ENCODE data around the gene IGF1.

IGF1 gene

DNA sequence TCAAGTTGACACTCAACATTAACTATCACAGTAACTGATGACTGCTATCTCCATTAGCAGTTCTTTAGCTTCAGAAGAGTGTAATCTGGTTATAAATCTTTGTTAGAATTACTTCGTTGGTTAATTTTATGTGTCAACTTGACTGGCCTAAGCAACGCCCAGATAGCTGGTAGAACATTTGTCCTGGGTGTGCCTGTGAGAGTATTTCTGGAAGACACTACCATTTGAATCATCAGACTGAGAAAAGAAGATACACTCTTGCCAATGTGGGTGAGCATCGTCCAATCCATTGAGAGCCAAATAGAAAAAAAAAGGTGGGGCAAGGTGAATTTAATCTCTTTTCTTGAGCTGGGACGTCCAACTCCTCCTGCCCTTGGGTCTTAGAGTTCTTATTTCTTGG lies 129.0 kb downstream of the IGF1 start:
- H3K27me3 ChIP-seq (replicated peaks; ENCODE audit: insufficient read depth, low read length) = no peaks in the 10 kb centered on the region
- H3K9me3 ChIP-seq (replicated peaks; ENCODE audit: insufficient read depth, low read length) = no peaks in the 10 kb centered on the region
- no peak overlapping the region for H3K4me2 ChIP-seq (ENCODE audit: low read depth, low read length)
- no peak overlapping the region for H3K9ac ChIP-seq (ENCODE audit: low read length)
- H3K4me3 ChIP-seq (ENCODE audit: low read length) = no peak overlapping the region
- no peaks in the 10 kb centered on the region for H3K36me3 ChIP-seq (replicated peaks; ENCODE audit: insufficient read depth, low read length)
- H3K27ac ChIP-seq (ENCODE audit: low read length) = no peak overlapping the region
- H3K4me1 ChIP-seq (ENCODE audit: low read length) = no peaks in the 10 kb centered on the region
- no peak for DNase-seq
- no peaks in the 10 kb centered on the region for H4K20me1 ChIP-seq (ENCODE audit: insufficient read depth, low read length)
- no peaks in the 10 kb centered on the region for H3F3A ChIP-seq (ENCODE audit: insufficient read depth, low read length)
- no peaks in the 10 kb centered on the region for H3K9me2 ChIP-seq (replicated peaks; ENCODE audit: insufficient read depth, low read length)
- H3K79me2 ChIP-seq (ENCODE audit: low read length) = no peaks in the 10 kb centered on the region
- TF ChIP-seq, protein P1, sequence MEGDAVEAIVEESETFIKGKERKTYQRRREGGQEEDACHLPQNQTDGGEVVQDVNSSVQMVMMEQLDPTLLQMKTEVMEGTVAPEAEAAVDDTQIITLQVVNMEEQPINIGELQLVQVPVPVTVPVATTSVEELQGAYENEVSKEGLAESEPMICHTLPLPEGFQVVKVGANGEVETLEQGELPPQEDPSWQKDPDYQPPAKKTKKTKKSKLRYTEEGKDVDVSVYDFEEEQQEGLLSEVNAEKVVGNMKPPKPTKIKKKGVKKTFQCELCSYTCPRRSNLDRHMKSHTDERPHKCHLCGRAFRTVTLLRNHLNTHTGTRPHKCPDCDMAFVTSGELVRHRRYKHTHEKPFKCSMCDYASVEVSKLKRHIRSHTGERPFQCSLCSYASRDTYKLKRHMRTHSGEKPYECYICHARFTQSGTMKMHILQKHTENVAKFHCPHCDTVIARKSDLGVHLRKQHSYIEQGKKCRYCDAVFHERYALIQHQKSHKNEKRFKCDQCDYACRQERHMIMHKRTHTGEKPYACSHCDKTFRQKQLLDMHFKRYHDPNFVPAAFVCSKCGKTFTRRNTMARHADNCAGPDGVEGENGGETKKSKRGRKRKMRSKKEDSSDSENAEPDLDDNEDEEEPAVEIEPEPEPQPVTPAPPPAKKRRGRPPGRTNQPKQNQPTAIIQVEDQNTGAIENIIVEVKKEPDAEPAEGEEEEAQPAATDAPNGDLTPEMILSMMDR (IDR thresholded peaks at IDR 0.05; ENCODE audit: low read length) = no peak
- TF ChIP-seq EZH2phosphoT487 (IDR thresholded peaks at IDR 0.05; ENCODE audit: low read length) (no peak), EZH2 (optimal IDR thresholded peaks at IDR 0.05; ENCODE audit: low read depth, low read length) (no peak)
- H2AFZ ChIP-seq (ENCODE audit: low read length) = no peak overlapping the region

DNA sequence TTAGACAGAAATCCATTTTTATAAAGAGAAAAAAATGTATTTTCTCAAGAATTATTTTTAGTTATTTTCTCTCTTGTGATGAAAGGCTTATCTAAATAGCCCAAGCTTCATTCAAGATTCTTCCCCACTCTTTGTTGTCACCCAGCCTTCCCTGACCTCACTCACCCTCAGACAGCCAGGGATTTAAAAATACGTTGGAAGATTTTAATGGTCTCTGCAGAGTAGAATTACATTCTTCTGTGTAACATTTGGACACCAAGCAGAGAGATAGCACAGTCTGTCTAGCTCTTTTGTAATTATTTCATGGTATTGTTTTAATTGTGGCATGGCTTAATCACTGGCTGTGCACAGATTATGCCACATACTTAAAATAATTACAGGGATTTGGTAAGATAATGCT lies 130.3 kb downstream of the IGF1 start:
- no peaks in the 10 kb centered on the region for H3K27me3 ChIP-seq (replicated peaks; ENCODE audit: insufficient read depth, low read length)
- H3K4me3 ChIP-seq (ENCODE audit: low read length) = no peak overlapping the region
- no peaks in the 10 kb centered on the region for H4K20me1 ChIP-seq (ENCODE audit: insufficient read depth, low read length)
- H3F3A ChIP-seq (ENCODE audit: insufficient read depth, low read length) = no peaks in the 10 kb centered on the region
- H3K4me1 ChIP-seq (ENCODE audit: low read length) = no peaks in the 10 kb centered on the region
- H3K27ac ChIP-seq (ENCODE audit: low read length) = no peak overlapping the region
- H3K79me2 ChIP-seq (ENCODE audit: low read length) = no peaks in the 10 kb centered on the region
- H3K36me3 ChIP-seq (replicated peaks; ENCODE audit: insufficient read depth, low read length) = no peaks in the 10 kb centered on the region
- TF ChIP-seq EZH2phosphoT487 (IDR thresholded peaks at IDR 0.05; ENCODE audit: low read length) (no peak), EZH2 (optimal IDR thresholded peaks at IDR 0.05; ENCODE audit: low read depth, low read length) (no peak)
- TF ChIP-seq, protein P1 (IDR thresholded peaks at IDR 0.05; ENCODE audit: low read length) = no peak
- H3K4me2 ChIP-seq (ENCODE audit: low read depth, low read length) = no peak overlapping the region
- no peak for DNase-seq
- no peak overlapping the region for H2AFZ ChIP-seq (ENCODE audit: low read length)
- no peaks in the 10 kb centered on the region for H3K9me2 ChIP-seq (replicated peaks; ENCODE audit: insufficient read depth, low read length)
- no peak overlapping the region for H3K9ac ChIP-seq (ENCODE audit: low read length)
- H3K9me3 ChIP-seq (replicated peaks; ENCODE audit: insufficient read depth, low read length) = no peaks in the 10 kb centered on the region

DNA sequence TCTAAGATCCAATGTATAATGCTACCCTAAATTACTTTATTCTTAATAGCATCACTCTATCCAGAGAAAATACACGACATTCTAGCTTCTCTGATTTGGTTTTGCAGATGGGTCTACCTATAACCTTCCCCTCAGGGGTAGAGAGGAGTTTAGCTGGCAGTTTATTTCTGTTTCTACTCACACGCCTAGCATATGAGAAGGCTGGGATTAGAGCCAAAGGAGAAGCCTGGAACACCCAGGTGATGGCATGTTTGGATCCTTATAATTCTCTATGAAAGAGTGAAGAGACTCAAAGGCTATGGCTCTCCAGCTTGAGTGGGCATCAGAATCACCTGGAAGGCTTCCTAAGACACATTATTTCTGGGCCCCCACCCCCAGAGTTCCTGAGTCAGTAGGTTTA lies 131.3 kb downstream of the IGF1 start:
- Histone ChIP-seq H2AFZ (ENCODE audit: low read length) (no peak overlapping the region), H3K27me3 (replicated peaks; ENCODE audit: insufficient read depth, low read length) (no peaks in the 10 kb centered on the region), H3K27ac (ENCODE audit: low read length) (no peak overlapping the region), H3K9ac (ENCODE audit: low read length) (no peak overlapping the region), H3K9me3 (replicated peaks; ENCODE audit: insufficient read depth, low read length) (no peaks in the 10 kb centered on the region), H3K4me3 (ENCODE audit: low read length) (no peak overlapping the region), H3K36me3 (replicated peaks; ENCODE audit: insufficient read depth, low read length) (no peaks in the 10 kb centered on the region), H3K9me2 (replicated peaks; ENCODE audit: insufficient read depth, low read length) (no peaks in the 10 kb centered on the region), H3K4me1 (ENCODE audit: low read length) (no peaks in the 10 kb centered on the region), H3F3A (ENCODE audit: insufficient read depth, low read length) (no peaks in the 10 kb centered on the region), H3K79me2 (ENCODE audit: low read length) (no peaks in the 10 kb centered on the region), H3K4me2 (ENCODE audit: low read depth, low read length) (no peak overlapping the region), H4K20me1 (ENCODE audit: insufficient read depth, low read length) (no peaks in the 10 kb centered on the region)
- TF ChIP-seq, protein P1 (IDR thresholded peaks at IDR 0.05; ENCODE audit: low read length) = no peak
- TF ChIP-seq EZH2 (optimal IDR thresholded peaks at IDR 0.05; ENCODE audit: low read depth, low read length) (no peak), EZH2phosphoT487 (IDR thresholded peaks at IDR 0.05; ENCODE audit: low read length) (no peak)
- DNase-seq = no peak

All from MM.1S (cell line).